Measurements from ENCODE around the gene NEK11.
A peak's percentile ranks its signal among the peaks of the same experiment; 100 is the strongest.

NEK11 gene

DNA sequence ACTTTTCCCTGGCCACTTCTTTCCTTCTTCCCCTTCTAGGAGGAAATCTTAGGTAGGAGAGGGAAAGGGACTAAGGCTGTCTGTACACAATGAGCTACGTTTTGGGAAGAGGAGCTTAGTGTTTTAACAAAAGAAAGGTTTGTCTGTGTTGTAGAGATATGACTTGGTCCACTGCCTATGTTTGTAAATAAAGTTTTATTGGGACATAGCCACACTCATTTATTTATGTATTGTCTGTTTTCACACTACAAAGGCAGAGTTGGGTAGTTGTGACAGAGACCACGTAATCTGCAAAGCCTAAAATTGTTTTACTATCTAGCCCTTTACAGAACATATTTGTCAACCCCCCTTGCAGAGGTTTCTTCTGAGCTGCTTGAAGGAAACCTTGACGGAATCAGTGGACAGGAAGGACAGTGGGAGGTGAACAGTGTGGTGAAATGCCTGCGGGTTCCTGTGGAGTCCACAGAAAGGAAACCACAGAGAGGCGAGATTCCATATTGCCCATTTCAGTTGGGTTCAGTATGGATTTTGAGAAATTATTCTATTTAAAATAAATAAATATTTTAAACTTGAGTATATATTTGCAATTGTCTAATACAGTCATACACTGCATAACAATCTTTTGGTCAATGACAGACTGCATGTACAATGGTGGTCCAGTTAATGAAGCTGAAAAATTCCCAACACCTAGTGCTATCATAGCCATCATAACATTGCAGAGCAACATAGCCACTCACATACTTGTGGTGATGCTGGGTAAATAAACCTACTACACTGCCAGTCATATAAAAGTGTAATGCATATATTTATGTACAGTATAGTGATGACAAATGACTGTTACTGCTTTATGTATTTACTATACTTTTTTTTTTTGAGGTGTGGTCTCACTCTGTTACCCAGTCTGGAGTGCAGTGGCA is 197.0 kb downstream of the NEK11 start:
- no peak for DNase-seq (ENCODE audit: low read depth)

DNA sequence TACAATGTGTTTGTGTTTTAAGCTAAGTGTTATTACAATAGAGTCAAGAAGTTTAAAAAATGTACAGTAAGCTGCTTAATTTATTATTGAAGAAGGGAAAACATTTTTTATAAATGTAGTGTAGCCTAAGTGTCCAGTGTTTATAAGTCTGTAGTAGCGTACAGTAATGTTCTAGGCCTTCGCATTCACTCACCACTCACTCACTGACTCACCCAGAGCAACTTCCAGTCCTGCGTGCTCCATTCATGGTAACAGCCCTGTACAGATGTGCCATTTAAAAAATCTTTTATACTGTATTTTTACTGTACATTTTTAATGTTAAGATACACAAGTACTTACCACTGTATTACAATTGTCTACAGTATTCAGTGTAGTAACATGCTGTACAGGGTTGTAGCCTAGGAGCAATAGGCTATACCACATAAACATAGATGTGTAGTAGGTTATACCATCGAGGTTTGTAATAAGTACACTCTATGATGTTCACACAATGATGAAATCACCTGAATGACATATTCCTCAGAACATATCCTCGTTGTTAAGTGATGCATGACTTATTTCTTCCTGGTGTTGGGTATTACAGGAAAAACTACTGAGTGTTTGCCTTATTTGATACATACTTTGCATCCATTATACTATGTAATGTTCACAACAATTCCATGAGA is 198.3 kb downstream of the NEK11 start:
- DNase-seq (ENCODE audit: low read depth) = no peak

DNA sequence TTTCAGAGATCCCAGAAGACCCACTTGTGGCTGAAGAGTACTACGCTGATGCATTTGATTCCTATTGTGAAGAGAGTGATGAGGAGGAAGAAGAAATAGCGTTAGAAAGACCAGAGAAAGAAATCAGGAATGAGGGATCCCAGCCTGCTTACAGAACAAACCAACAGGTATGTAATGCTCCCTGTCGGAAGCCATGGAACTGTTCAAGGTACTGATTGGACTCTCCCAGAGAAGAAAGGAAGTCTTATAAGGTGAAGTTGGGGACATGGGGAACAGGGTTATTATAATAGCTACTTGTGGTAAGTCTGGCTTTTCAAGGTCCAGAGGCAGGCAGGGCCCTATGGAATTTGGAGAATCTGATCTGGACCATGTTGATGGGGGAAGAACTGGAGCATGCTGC is 201.8 kb downstream of the NEK11 start:
- no peak for DNase-seq (ENCODE audit: low read depth)

DNA sequence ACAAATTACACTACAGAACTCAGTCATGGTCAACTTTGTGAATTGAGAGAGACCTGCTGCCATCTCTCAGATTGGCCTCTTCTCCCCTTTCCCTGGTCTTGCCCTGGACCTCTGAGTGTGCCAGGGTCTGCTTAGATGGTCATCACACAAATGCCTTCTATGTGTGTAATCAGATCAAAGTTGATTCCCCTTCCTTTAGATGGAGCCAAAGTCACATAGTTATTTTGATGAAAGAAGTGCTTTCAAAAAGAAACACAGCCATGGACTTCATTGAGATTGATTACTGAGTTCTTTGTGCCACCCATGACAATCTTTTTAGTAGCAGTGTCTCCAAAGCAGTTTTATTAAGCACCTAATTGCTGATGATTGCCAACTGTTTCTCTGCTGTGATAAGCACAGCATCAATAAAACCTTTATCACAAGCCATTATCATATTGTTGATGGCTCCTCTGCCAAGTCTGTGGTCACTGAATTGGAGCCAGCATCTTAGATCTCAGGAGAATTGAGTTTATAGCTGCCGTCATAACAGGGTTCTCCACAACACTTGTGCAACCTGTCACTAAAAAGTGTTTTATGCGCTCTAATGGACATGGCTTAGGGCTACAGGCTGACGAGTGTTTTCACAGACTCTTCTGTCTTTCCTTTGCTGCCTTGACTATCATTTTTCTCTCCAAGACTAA is 205.2 kb downstream of the NEK11 start:
- no peak for DNase-seq (ENCODE audit: low read depth)

DNA sequence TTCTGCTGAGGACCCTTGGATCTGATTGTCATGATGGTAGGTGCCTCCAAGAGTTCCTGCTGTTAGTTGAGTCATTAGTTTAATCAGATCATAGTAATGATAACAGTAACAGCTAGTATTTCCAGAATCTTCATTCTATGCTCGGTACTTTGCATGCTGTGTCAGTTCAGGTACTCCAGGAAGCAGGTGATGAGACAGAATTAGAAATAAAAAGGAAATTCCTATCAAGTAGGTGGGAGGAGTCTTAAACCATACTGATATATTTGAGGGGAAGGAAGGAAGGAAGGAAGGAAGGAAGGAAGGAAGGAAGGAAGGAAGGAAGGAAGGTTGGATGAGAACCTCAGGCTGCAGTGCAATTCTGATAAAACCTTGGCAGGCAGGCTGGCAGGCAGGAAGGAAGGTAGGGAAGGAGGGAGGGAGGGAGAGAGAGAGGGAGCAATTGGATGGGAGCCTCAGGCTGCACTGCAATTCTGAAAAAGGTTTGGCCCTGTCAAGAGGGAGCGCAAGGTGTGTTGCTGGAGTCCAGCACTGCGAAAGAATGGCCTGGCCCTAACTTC is 206.1 kb downstream of the NEK11 start:
- DNase-seq (ENCODE audit: low read depth) = no peak

- DNase-seq (ENCODE audit: low read depth) = no peak
Measured at GRCh38 chr3:131233900-131234668, 207.4 kb downstream of the NEK11 start.

DNA sequence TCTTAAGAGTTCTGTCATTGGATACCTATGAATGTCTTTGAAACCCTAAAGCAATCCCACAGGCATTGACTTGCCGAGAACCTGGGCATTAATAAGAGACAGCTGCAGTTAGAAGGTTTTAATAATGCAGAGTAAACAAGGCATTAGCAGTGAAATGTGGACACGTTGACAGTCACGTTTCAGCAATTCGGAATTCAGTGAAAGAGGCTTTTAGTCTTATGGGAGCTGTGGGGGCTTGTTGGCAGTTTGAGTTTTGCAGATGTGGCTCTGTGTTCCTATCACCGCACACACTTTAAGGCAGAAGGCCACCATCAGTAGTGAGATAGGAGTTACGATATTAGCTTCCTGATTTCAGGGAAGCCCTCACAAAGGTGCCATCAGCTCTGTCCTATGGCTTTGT is 209.7 kb downstream of the NEK11 start:
- no peak for DNase-seq (ENCODE audit: low read depth)

DNA sequence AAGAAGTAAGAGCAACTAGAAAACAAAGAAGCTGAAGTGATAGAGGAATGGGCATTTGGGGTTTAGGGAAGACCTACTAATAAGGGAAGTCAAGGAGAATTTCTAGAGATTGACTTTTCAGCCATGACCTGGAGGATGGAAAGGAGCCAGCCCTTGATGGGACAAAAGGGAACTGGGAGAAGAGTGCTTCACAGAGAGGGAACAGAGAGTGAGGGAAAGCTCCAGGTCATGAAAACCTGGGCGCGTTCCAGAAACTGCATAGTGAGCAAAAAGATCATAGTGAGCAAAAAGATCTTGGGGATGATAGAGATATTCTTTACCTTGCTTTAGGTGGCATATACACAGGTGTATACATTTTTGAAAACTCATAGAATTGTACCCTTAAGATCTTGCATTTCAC is 211.8 kb downstream of the NEK11 start:
- DNase-seq (ENCODE audit: low read depth) = no peak

DNA sequence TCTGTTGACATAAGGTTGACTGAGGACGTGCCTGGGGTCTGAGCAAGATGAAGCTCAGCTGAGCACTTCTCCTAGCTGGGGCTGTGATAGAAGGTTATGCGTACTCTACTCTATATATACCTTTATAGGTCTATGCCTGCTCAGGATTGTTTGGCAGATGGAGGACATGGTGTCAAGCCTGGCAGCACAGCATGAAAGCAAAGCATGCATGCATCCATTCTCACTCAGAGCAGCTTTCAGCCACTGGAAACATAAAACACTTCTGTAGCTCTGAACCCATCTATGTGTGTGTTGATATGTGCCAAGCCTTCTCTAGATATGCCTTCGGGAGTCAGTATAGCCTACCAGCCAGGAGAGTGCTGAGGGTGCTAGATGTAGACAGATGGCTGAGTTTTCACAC is 212.6 kb downstream of the NEK11 start:
- DNase-seq (ENCODE audit: low read depth) = no peak

- no peak for DNase-seq (ENCODE audit: low read depth)
Measured at GRCh38 chr3:131242201-131242600, 215.5 kb downstream of the NEK11 start.

DNA sequence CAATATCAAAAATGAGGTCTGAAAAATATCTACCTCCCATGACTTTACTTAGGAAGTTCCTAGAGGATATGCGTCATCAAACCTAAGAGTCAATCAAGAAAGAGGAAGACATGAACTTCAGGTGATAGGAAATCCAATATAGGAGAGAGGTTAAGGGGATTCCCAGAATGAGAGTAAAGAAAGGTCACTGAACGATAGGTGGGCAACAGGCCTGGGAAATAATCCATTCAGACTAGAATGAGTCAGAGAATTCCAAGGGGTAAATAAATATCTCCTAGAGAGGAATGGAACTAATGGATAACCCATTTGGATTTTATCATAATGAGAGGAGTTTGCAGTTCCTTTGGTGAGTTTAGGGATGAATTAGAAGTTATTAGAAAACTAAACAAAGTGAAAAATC is 223.8 kb downstream of the NEK11 start:
- DNase-seq (ENCODE audit: low read depth) = no peak

GRCh38 chr3:131260525-131260924 is 233.8 kb downstream of the NEK11 start:
- DNase-seq (ENCODE audit: low read depth) = peak; percentile 6

DNA sequence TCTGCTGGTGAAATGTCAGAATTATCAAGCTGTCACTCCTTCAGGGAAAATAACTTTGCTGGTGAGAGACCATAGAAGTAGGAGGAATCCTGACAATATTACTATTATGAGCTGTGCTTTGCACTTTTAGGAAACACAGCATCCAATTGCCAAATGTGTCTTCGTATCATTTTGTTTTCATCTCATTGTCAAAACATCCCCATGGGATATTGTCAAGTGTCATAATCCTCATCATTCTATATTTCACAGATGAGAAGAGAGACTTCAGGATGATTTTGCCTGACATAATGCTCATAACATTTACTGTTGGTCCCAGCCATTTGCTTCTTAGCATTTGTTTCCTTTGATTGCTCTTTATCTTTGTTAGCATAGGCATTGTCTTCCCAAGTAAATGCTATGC is 234.4 kb downstream of the NEK11 start:
- DNase-seq (ENCODE audit: low read depth) = no peak

DNA sequence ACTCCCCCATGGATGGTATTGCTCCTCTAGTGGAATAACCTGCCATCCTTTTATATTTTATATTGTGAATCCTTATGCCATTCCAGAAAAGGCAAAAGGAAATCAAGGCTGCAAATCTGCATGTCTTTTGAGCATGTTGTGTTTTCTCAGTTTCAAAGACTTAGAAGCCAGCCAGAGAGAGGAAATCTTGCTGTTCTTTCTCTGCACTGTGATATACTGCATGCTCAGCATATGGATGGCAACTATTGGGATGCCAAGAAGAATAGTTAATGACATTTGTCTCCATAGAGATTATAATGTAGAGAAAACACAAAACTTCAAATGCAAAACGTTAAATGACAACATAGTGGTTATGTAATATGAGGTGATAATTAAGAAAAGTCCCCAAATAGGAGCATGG is 248.9 kb downstream of the NEK11 start:
- no peak for DNase-seq (ENCODE audit: low read depth)

DNA sequence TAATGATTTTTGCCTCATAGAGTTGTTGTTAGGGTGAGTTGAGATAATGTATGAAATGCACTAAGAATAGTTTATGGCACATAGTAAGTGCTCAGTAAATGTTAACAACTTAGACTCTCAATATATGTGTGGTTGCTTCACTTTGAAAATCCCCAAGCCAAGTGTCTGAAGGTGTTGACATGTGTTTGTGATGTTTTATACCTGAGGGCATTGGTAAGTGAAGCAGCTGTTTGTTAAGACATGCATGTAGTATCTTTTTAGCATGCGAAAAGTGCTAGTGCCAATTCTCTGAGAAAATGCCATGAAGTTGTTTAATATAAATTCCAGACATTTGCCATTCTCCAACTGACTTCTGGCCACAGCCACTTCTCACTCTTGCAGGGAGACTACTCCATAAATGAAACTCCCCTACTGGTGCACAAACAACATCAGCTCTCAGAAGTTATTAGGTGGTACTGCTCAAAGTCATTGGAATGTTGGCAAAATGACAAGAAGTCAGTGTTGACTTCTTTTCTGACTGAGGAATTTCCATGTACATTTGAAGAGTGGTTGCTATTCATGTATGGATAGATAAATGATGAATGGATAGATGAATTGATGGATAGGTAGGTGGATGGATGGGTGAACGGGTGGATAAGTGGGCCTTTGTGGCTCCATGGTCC is 251.3 kb downstream of the NEK11 start:
- no peak for DNase-seq (ENCODE audit: low read depth)

DNA sequence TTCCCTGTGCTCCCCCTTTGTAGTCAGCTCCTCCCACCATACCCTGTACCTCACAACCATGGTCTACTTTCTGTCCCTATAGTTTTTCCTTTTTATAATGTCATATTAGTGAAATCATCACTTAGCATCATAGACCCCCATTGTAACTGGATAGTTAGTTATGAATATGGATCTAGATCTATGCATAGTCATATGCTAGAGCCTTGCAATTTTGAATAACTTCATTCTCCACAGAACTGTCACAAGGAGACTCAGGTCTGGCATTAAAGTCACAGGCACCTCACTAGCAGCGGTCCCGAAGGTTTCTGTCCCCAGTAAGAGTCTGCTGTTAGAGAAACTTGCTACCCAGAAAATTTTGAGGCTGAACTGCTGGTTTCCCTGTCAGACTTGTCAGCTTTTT is 252.9 kb downstream of the NEK11 start:
- DNase-seq (ENCODE audit: low read depth) = no peak

DNA sequence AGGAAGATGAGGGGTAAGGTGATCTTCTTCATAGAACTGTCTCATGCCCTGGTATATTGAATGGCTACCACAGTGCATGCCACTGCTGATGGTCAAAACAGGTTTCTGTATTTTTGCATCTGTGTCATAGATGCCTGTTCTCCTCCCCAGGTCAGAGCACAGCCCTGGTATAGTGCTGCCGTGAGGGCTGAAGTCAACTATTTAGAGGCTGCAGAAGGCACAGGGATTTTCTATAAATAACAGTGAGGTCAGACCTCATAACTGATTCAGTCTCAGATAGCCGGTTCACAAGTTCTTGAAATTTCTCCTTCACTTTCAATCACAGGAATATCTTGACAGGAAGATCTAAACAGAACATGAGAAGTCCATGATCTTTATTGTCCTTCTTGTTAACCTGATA is 255.7 kb downstream of the NEK11 start:
- no peak for DNase-seq (ENCODE audit: low read depth)

- no peak for DNase-seq (ENCODE audit: low read depth)
Measured at GRCh38 chr3:131282967-131283366, 256.3 kb downstream of the NEK11 start.

DNA sequence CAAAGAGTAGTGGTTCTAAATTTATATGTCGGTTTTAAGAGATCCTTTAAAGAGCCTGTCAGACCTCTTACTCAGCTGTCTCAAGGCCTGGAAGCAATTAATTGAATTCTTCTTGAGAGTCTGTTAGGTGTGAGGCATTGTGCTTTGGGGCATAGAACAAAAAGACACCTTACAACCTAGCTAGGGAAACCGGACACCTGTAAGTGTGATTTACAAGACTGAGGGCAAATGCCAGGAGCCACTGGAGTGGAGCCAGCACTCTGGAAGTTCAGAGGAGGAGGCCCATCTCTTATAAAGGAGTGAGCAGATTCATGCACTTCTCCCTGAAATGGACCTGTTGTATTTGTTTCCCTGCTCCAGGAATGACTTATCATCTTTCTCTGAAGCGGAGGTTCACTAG is 257.2 kb downstream of the NEK11 start:
- DNase-seq (ENCODE audit: low read depth) = no peak

GRCh38 chr3:131284302-131284701 is 257.6 kb downstream of the NEK11 start:
- DNase-seq (ENCODE audit: low read depth) = no peak

DNA sequence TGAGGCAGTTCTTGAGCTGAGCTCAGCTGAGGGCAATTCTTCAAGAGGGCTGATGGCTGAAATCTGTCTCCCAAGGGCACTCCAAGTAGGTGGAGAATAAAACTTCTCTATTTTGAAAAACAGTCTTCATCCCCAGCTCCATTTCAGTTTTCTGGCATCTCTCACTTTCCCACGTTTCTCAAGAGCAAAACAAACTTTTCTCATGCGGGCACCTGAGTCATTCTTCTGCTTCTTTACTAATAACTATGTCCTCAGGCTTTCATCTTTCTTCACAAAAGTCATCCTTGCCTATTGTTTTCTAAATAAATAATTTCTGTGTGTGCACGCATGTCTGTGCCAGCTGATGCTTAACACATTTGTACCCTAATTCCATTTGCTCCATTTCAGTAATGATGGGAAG is 258.8 kb downstream of the NEK11 start:
- DNase-seq (ENCODE audit: low read depth) = no peak
